IMR-90 (cell line): ENCODE results near the gene TMEM238. TPM values are rescaled to one million over a fixed set of nuclear protein-coding genes. Genes with fewer than 3 reads are reported as not detected.

Experiments used
- ATAC-seq: fragments of 200-7000 bp; cut with Tn5 transposase; 2 replicates; pipeline ENCODE4 v1.9.1; 2020; ENCODE audit warnings: low read depth, mild to moderate bottlenecking, moderate library complexity
- BruUV-seq: library from RNA; stranded (reverse); fragments of 400-500 nt; replicated peaks from 2 replicates; lab custom pipeline; 2021; lab: Mats Ljungman, UMichigan
- CTCF ChIA-PET: fragments of 300-600 bp; formaldehyde crosslinking; extraction: SDS; loops from one replicate; lab custom pipeline; 2021; ENCODE audit warnings: antibody characterized with exemption; lab: Yijun Ruan, JAX
- POLR2A ChIA-PET: fragments of 300-600 bp; sonication (Branson Sonifier 250); formaldehyde crosslinking; loops from one replicate; lab custom pipeline; 2022; ENCODE audit warnings: antibody characterized with exemption; ENCODE audit not compliant: unreplicated experiment; lab: Charles Lee
- DNase-seq: peaks from one replicate; pipeline ENCODE4 v3.0.0; 2013
- H2AFZ ChIP-seq: replicated peaks from 2 replicates; pipeline ENCODE3; 2013; ENCODE audit warnings: low read length, mild to moderate bottlenecking; ENCODE audit not compliant: poor library complexity
- H2AK5ac ChIP-seq: 2 replicates; pipeline ENCODE4 v1.6.1; 2013; ENCODE audit warnings: low read depth, low read length, inconsistent platforms
- H2AK9ac ChIP-seq: replicated peaks from 2 replicates; pipeline ENCODE3; 2013; ENCODE audit warnings: mild to moderate bottlenecking, low read depth, low read length, moderate library complexity; ENCODE audit not compliant: poor library complexity
- H2BK120ac ChIP-seq: 2 replicates; pipeline ENCODE4 v1.6.1; 2013; ENCODE audit warnings: low read depth, low read length, inconsistent platforms
- H2BK15ac ChIP-seq: 3 replicates; pipeline ENCODE4 v1.6.1; 2013; ENCODE audit warnings: low read depth, low read length, inconsistent platforms
- H2BK20ac ChIP-seq: 2 replicates; pipeline ENCODE4 v1.6.1; 2013; ENCODE audit warnings: low read depth, mild to moderate bottlenecking, inconsistent platforms, low read length, moderate library complexity
- H2BK5ac ChIP-seq: 2 replicates; pipeline ENCODE4 v1.6.1; 2013; ENCODE audit warnings: mild to moderate bottlenecking, low read depth, low read length, inconsistent platforms; ENCODE audit not compliant: poor library complexity, severe bottlenecking
- H3K14ac ChIP-seq: replicated peaks from 2 replicates; pipeline ENCODE4 v1.6.1; 2013; ENCODE audit warnings: low read depth, low read length, inconsistent platforms
- H3K18ac ChIP-seq: 2 replicates; pipeline ENCODE4 v1.6.1; 2013; ENCODE audit warnings: low read depth, low read length, control low read depth
- H3K23ac ChIP-seq: 2 replicates; pipeline ENCODE4 v1.6.1; 2013; ENCODE audit warnings: low read depth, low read length, inconsistent platforms
- H3K27ac ChIP-seq: 2 replicates; pipeline ENCODE4 v1.5.1; 2013; ENCODE audit warnings: mild to moderate bottlenecking, control low read depth, low read length; ENCODE audit not compliant: insufficient read depth
- H3K27me3 ChIP-seq: 2 replicates; pipeline ENCODE4 v1.6.1; 2013; ENCODE audit warnings: low read length; ENCODE audit not compliant: control insufficient read depth, insufficient read depth
- H3K36me3 ChIP-seq: 2 replicates; pipeline ENCODE4 v1.6.1; 2013; ENCODE audit warnings: low read length, mixed read lengths; ENCODE audit not compliant: control insufficient read depth, insufficient read depth
- H3K4ac ChIP-seq: 2 replicates; pipeline ENCODE4 v1.6.1; 2013; ENCODE audit warnings: low read depth, low read length, inconsistent platforms
- H3K4me1 ChIP-seq: 2 replicates; pipeline ENCODE4 v1.6.1; 2013; ENCODE audit warnings: low read length, mixed read lengths; ENCODE audit not compliant: control insufficient read depth, insufficient read depth
- H3K4me2 ChIP-seq: 2 replicates; pipeline ENCODE4 v1.6.1; 2013; ENCODE audit warnings: low read depth, mild to moderate bottlenecking, control low read depth, low read length, moderate library complexity
- H3K4me3 ChIP-seq: 2 replicates; pipeline ENCODE4 v1.5.1; 2013; ENCODE audit warnings: low read depth, mild to moderate bottlenecking, control low read depth, low read length, moderate library complexity; ENCODE audit not compliant: insufficient read depth
- H3K56ac ChIP-seq: 2 replicates; pipeline ENCODE4 v1.6.1; 2013; ENCODE audit warnings: low read length, inconsistent platforms; ENCODE audit not compliant: insufficient read depth; ENCODE audit errors: extremely low read depth
- H3K79me1 ChIP-seq, 2 experiments: 2 replicates each; pipeline ENCODE4 v1.6.1; 2013; ENCODE audit warnings: low read length in 2 of 2, inconsistent platforms in 1 of 2, low read depth in 1 of 2
- H3K9ac ChIP-seq: 2 replicates; pipeline ENCODE4 v1.6.1; 2013; ENCODE audit warnings: low read depth, low read length, control low read depth
- H3K9me1 ChIP-seq: 2 replicates; pipeline ENCODE4 v1.6.1; 2013; ENCODE audit warnings: low read length, inconsistent platforms; ENCODE audit not compliant: insufficient read depth
- H3K9me3 ChIP-seq: 2 replicates; pipeline ENCODE4 v1.6.1; 2013; ENCODE audit warnings: low read length; ENCODE audit not compliant: control insufficient read depth, insufficient read depth
- H4K20me1 ChIP-seq: 2 replicates; pipeline ENCODE4 v1.6.1; 2013; ENCODE audit warnings: low read length, inconsistent platforms; ENCODE audit not compliant: insufficient read depth
- H4K5ac ChIP-seq: 2 replicates; pipeline ENCODE4 v1.6.1; 2013; ENCODE audit warnings: mild to moderate bottlenecking, low read depth, low read length, control low read depth
- H4K8ac ChIP-seq, 2 experiments: 2 replicates each; pipeline ENCODE4 v1.6.1; 2013; ENCODE audit warnings: low read depth in 2 of 2, low read length in 2 of 2, control low read depth in 1 of 2, inconsistent platforms in 1 of 2
- H4K91ac ChIP-seq: 2 replicates; pipeline ENCODE4 v1.6.1; 2013; ENCODE audit warnings: low read depth, low read length, inconsistent platforms; ENCODE audit not compliant: insufficient read depth
- NFE2L2 ChIP-seq: fragments of 150-350 bp; IDR thresholded peaks from 2 replicates; pipeline ENCODE4 v1.6.1; 2016; ENCODE audit warnings: low read depth, mild to moderate bottlenecking, low read length
- WGBS, 2 experiments: methylation state at CpG; one replicate each; pipeline versions ENCODE4 v1.1.5 to v1.1.7; 2013; ENCODE audit warnings: missing lambda C conversion rate in 2 of 2; ENCODE audit not compliant: insufficient read length in 1 of 2; ENCODE audit errors: extremely low coverage in 2 of 2; 5-methylcytosine and 5-hydroxymethylcytosine counted together
- dilution Hi-C: fragments of 300-500 bp; cut with HindIII; formaldehyde crosslinking; loops from one replicate; pipeline ENCODE4 v1.14.3; 2018; ENCODE audit warnings: low sequenced_read_pairs; ENCODE audit not compliant: unreplicated experiment
- in situ Hi-C: fragments of 300-500 bp; cut with MboI; formaldehyde crosslinking; loops from 3 replicates; pipeline ENCODE4 v1.14.3; 2019; ENCODE audit warnings: low sequenced_read_pairs, inconsistent platforms, mixed read lengths
- intact Hi-C: fragments of 100-400 bp; cut with micrococcal nuclease; formaldehyde crosslinking; loops from 2 replicates; pipeline ENCODE4 v1.10.0; 2022
- polyA plus RNA-seq, 3 experiments: library from polyadenylated mRNA; depleted of rRNA; stranded (reverse); fragments of >200 nt; gene quantifications; 2 replicates each; pipeline ENCODE4 v1.2.3, GENCODE V29; 2012; ENCODE audit warnings: low replicate concordance in 1 of 3
- total RNA-seq: library from RNA; depleted of rRNA; stranded (reverse); fragments of >200 nt; gene quantifications from 2 replicates; pipeline ENCODE4 v1.2.3, GENCODE V29; 2012

Gene TMEM238
- total and polyA plus RNA-seq, 2 of the 4 experiments (the other 2 are of a cell fraction) = not detected

GRCh38 chr19:55379174-55379573, 4.9 kb downstream of the TMEM238 start:
- no peak overlapping the region for H4K8ac ChIP-seq
- dilution Hi-C loops = no loop called here
- no TSS peak for BruUV-seq
- peak overlapping the region; percentile 51 for H2AK5ac ChIP-seq
- H2AFZ ChIP-seq = no peak overlapping the region
- intact Hi-C loops = no loop called here
- peaks cover 7% of the 10 kb centered on the region; the same call in 1 of the 2 replicates for H3K9me1 ChIP-seq
- no peak overlapping the region for H3K23ac ChIP-seq
- H3K9me3 ChIP-seq = no peaks in the 10 kb centered on the region
- H3K14ac ChIP-seq = no peak overlapping the region
- H2BK15ac ChIP-seq = no peak overlapping the region
- ChIA-PET CTCF (no interaction called here), POLR2A (no interaction called here)
- H3K27me3 ChIP-seq = no peaks in the 10 kb centered on the region
- H3K4me1 ChIP-seq = peaks cover 11% of the 10 kb centered on the region
- H2AK9ac ChIP-seq = peak overlapping the region; percentile 33
- 80% methylated on average over 3 of the region's 11 CpGs; no CpG with 5 or more reads in 1 of the 2 experiments for WGBS, 2 experiments
- no peak overlapping the region for H3K4me2 ChIP-seq
- no peak overlapping the region for H2BK5ac ChIP-seq
- H3K56ac ChIP-seq = no peak overlapping the region
- no peaks in the 10 kb centered on the region for H3K36me3 ChIP-seq
- no peak overlapping the region for H3K4me3 ChIP-seq
- no peak for TF ChIP-seq NFE2L2
- 0 out of 2 replicates have a peak overlapping the region, but pooled peaks have one; percentile 35 for H3K4ac ChIP-seq
- no peak overlapping the region for H3K9ac ChIP-seq
- no peak overlapping the region for H2BK20ac ChIP-seq
- H3K79me1 ChIP-seq = peaks cover 5 to 9% of the 10 kb centered on the region in 2 experiments; a peak in 3 of 4 replicates
- no peak overlapping the region for H3K18ac ChIP-seq
- DNase-seq (no peak), ATAC-seq (no peak)
- in situ Hi-C loops = no loop called here
- no peak overlapping the region for H4K5ac ChIP-seq
- no peak overlapping the region for H3K27ac ChIP-seq
- peak overlapping the region; percentile 4; the same call in 1 of the 2 replicates for H4K91ac ChIP-seq
- no peaks in the 10 kb centered on the region for H4K20me1 ChIP-seq
- peak overlapping the region; percentile 23; the same call in 1 of the 2 replicates for H2BK120ac ChIP-seq
